Measurements from ENCODE around the gene NKAP. TPM values are rescaled to one million over a fixed set of nuclear protein-coding genes. Genes with fewer than 3 reads are reported as not detected.
A peak's percentile ranks its signal among the peaks of the same experiment; 100 is the strongest.

NKAP gene
- total RNA-seq, 3 donors from 2014 or later (not counting 1 experiment from before 2014, with no cell fraction given), result 14.7 to 20.0 (median 15.4) TPM

- 84% methylated on average over 11 of the region's 11 CpGs for WGBS (ENCODE audit: insufficient coverage)
- ATAC-seq (peak; percentile 81 to 97 (median 87)), DNase-seq (peak in 1 of 2 donors; percentile 72)
- TF ChIP-seq CTCF (IDR thresholded peaks at IDR 0.05), result peak; percentile 29
- Mint-ChIP-seq H3K4me1 (peaks cover 0 to 5% of the 10 kb centered on the region in 2 donors), H3K4me3 (no peak overlapping the region), H3K9me3 (no peaks in the 10 kb centered on the region), H3K36me3 (no peaks in the 10 kb centered on the region), H3K27me3 (ENCODE audit: low read depth in 2 of 2) (no peaks in the 10 kb centered on the region), H3K27ac (peak overlapping the region; percentile 17 to 52)
- Histone ChIP-seq H3K9me3 (ENCODE audit: control insufficient read depth, insufficient read depth, low read length) (no peaks in the 10 kb centered on the region), H3K36me3 (ENCODE audit: control insufficient read depth, insufficient read depth, low read length) (peaks cover 7% of the 10 kb centered on the region), H3K27me3 (ENCODE audit: control insufficient read depth, insufficient read depth, low read length) (no peaks in the 10 kb centered on the region), H3K27ac (ENCODE audit: low read length) (no peak overlapping the region), H3K4me1 (ENCODE audit: control insufficient read depth, insufficient read depth, low read length) (peaks cover 7% of the 10 kb centered on the region), H3K4me3 (ENCODE audit: low read length) (no peak overlapping the region)
- intact Hi-C loops (cut with micrococcal nuclease), result loop anchor here (2.0 kb wide), 1 partner anchor 90 kb away; the partner anchor contains the start of gene RPL39
Measured at GRCh38 chrX:119880552-119881437, 62.8 kb downstream of the NKAP start.

GRCh38 chrX:119880076-119880475, 63.5 kb downstream of the NKAP start:
- H3K9me3 Mint-ChIP-seq, result no peaks in the 10 kb centered on the region
- peak in 1 of 2 donors; percentile 27 for DNase-seq
- H3K36me3 Mint-ChIP-seq, result no peaks in the 10 kb centered on the region
- no peaks in the 10 kb centered on the region for H3K27me3 Mint-ChIP-seq (ENCODE audit: low read depth in 2 of 2)
- peaks cover 0 to 5% of the 10 kb centered on the region in 2 donors for H3K4me1 Mint-ChIP-seq
- Histone ChIP-seq H3K4me3 (ENCODE audit: low read length) (no peak overlapping the region), H3K27ac (ENCODE audit: low read length) (no peak overlapping the region), H3K4me1 (ENCODE audit: control insufficient read depth, insufficient read depth, low read length) (peaks cover 7% of the 10 kb centered on the region), H3K36me3 (ENCODE audit: control insufficient read depth, insufficient read depth, low read length) (peaks cover 7% of the 10 kb centered on the region), H3K27me3 (ENCODE audit: control insufficient read depth, insufficient read depth, low read length) (no peaks in the 10 kb centered on the region), H3K9me3 (ENCODE audit: control insufficient read depth, insufficient read depth, low read length) (no peaks in the 10 kb centered on the region)
- TF ChIP-seq CTCF (IDR thresholded peaks at IDR 0.05), result no peak
- WGBS (ENCODE audit: insufficient coverage), result 79% methylated on average over 3 of the region's 5 CpGs
- intact Hi-C loops (cut with micrococcal nuclease), result loop anchor here (2.0 kb wide), 1 partner anchor 89 kb away; the partner anchor contains the start of gene RPL39
- H3K4me3 Mint-ChIP-seq, result no peak overlapping the region
- peak overlapping the region; percentile 17 to 52 for H3K27ac Mint-ChIP-seq
- no peak for ATAC-seq

- Mint-ChIP-seq H3K27me3 (ENCODE audit: low read depth in 2 of 2) (no peaks in the 10 kb centered on the region), H3K4me3 (no peak overlapping the region), H3K27ac (no peak overlapping the region), H3K4me1 (peaks cover 0 to 5% of the 10 kb centered on the region in 2 donors), H3K9me3 (no peaks in the 10 kb centered on the region), H3K36me3 (no peaks in the 10 kb centered on the region)
- Histone ChIP-seq H3K4me3 (ENCODE audit: low read length) (no peak overlapping the region), H3K36me3 (ENCODE audit: control insufficient read depth, insufficient read depth, low read length) (peaks cover 7% of the 10 kb centered on the region), H3K27me3 (ENCODE audit: control insufficient read depth, insufficient read depth, low read length) (no peaks in the 10 kb centered on the region), H3K4me1 (ENCODE audit: control insufficient read depth, insufficient read depth, low read length) (peaks cover 7% of the 10 kb centered on the region), H3K9me3 (ENCODE audit: control insufficient read depth, insufficient read depth, low read length) (no peaks in the 10 kb centered on the region), H3K27ac (ENCODE audit: low read length) (no peak overlapping the region)
- WGBS (ENCODE audit: insufficient coverage), result no CpG with 5 or more reads among the region's 2 CpGs
- peak in 1 of 2 donors; percentile 25 for DNase-seq
- no peak for TF ChIP-seq CTCF (IDR thresholded peaks at IDR 0.05)
- ATAC-seq, result no peak
- intact Hi-C loops (cut with micrococcal nuclease), result no loop called here
Measured at GRCh38 chrX:119878740-119879139, 64.8 kb downstream of the NKAP start.

All from natural killer cell (primary cell).